Panc1 (cell line): Measurements from ENCODE around the gene MUC5B. TPM values are rescaled to one million over a fixed set of nuclear protein-coding genes. Genes with fewer than 3 reads are reported as not detected.

Experiments
- ATAC-seq: fragments of 200-7000 bp; cut with Tn5 transposase; 2 replicates; pipeline ENCODE4 v1.9.1; 2020; ENCODE audit warnings: mild to moderate bottlenecking, moderate library complexity
- BruUV-seq: library from RNA; stranded (reverse); fragments of 400-500 nt; replicated peaks from 2 replicates; lab custom pipeline; 2021; lab: Mats Ljungman, UMichigan
- CTCF ChIA-PET: fragments of 300-600 bp; sonication (Branson Sonifier 250); formaldehyde crosslinking; loops from one replicate; lab custom pipeline; 2022; ENCODE audit warnings: antibody characterized with exemption; lab: Charles Lee
- POLR2A ChIA-PET: fragments of 300-600 bp; sonication (Branson Sonifier 250); formaldehyde crosslinking; loops from one replicate; lab custom pipeline; 2022; ENCODE audit warnings: antibody characterized with exemption; lab: Charles Lee
- DNase-seq: peaks from one replicate; pipeline ENCODE4 v3.0.0-alpha.2; 2010; ENCODE audit warnings: low read depth, low spot score
- H3K27ac ChIP-seq: 2 replicates; pipeline ENCODE4 v1.5.1; 2011; ENCODE audit warnings: mild to moderate bottlenecking, low read length, inconsistent platforms
- H3K27me3 ChIP-seq: fragments of 200-500 bp; sonication (Bioruptor generic); 2 replicates; pipeline ENCODE4 v1.6.0; 2014; ENCODE audit warnings: low read length, inconsistent platforms; ENCODE audit not compliant: control insufficient read depth, insufficient read depth
- H3K36me3 ChIP-seq: fragments of 200-500 bp; sonication (Bioruptor generic); 2 replicates; pipeline ENCODE4 v1.5.1; 2014; ENCODE audit warnings: inconsistent platforms, mild to moderate bottlenecking, low read length, moderate library complexity; ENCODE audit not compliant: control insufficient read depth, insufficient read depth
- H3K4me1 ChIP-seq: 2 replicates; pipeline ENCODE4 v1.5.1; 2011; ENCODE audit warnings: inconsistent platforms, mild to moderate bottlenecking, low read length, moderate library complexity; ENCODE audit not compliant: control insufficient read depth, insufficient read depth
- H3K4me3 ChIP-seq, 2 experiments: 2 replicates each; pipeline ENCODE4 v1.5.1; 2011 to 2012; ENCODE audit warnings: low read depth in 2 of 2, low read length in 2 of 2, mild to moderate bottlenecking in 2 of 2, inconsistent platforms in 1 of 2, moderate library complexity in 1 of 2
- H3K9me3 ChIP-seq: fragments of 200-500 bp; sonication (Bioruptor generic); 2 replicates; pipeline ENCODE4 v1.5.1; 2014; ENCODE audit warnings: low read depth, mild to moderate bottlenecking, inconsistent platforms, low read length, moderate library complexity; ENCODE audit not compliant: control insufficient read depth, insufficient read depth
- POLR2AphosphoS5 ChIP-seq: IDR thresholded peaks from 2 replicates; pipeline ENCODE4 v1.6.1; 2012; ENCODE audit warnings: mild to moderate bottlenecking, low read depth, low read length, moderate library complexity
- SIN3A ChIP-seq: IDR thresholded peaks from 2 replicates; pipeline ENCODE4 v1.6.1; 2012; ENCODE audit warnings: low read depth, mild to moderate bottlenecking, low read length, moderate library complexity, borderline replicate concordance; ENCODE audit not compliant: insufficient read depth
- TCF7L2 ChIP-seq: IDR thresholded peaks from 2 replicates; pipeline ENCODE4 v1.6.1; 2011; ENCODE audit warnings: mild to moderate bottlenecking, low read depth, low read length, inconsistent platforms
- in situ Hi-C: cut with HindIII; loops from 2 replicates; pipeline ENCODE4 v1.10.0; 2016; ENCODE audit warnings: low sequenced_read_pairs, low pct_unique_long_range_greater_than_20kb
- intact Hi-C: fragments of 100-400 bp; cut with micrococcal nuclease; formaldehyde crosslinking; loops from one replicate; pipeline ENCODE4 v1.10.0; 2022; ENCODE audit not compliant: unreplicated experiment
- total RNA-seq: library from RNA; stranded (reverse); gene quantifications from one replicate; pipeline ENCODE4 v1.2.1, GENCODE V29; 2021; ENCODE audit not compliant: unreplicated experiment
- TF ChIP-seq, protein P1 (sequence below): fragments of 450-650 bp; IDR thresholded peaks from 2 replicates; pipeline ENCODE4 v1.5.1; 2017; ENCODE audit warnings: mild to moderate bottlenecking
- TF ChIP-seq, protein P2 (sequence below), 2 experiments: IDR thresholded peaks; 2 replicates each; pipeline ENCODE4 v1.6.1; 2011 to 2012; ENCODE audit warnings: low read depth in 2 of 2, control low read depth in 1 of 2, low read length in 1 of 2, mild to moderate bottlenecking in 1 of 2, moderate library complexity in 1 of 2; ENCODE audit not compliant: insufficient read depth in 1 of 2

The MUC5B gene
- total RNA-seq, 1 experiment from 2014 or later: 1.2 TPM

DNA sequence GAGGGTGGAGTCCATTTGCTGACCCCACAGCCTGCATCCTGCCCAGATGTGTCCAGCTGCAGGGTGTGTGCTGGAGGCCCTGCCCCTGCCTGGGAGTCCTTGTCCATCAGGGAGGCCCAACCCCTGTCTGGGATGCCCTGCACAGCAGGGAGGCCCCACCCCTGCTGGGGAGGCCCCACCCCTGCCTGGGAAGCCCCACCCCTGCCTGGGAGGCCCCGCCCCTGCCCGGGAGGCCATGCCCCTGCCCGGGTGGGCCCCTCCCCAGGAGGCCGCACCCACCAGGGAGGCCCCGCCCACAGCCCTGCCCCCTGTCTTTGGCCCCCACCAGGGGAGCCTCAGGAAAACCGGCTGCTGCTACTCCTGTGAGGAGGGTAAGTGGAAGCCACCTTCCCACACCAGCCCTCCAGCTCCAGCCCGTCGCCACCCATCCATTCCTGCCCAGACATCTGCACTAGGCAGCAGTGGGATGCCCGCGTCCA, 37.2 kb downstream of the MUC5B start:
- POLR2A ChIA-PET: interaction anchor here (0.8 kb wide), 1 partner anchor 51 kb away, joined by 4 read pairs; no protein-coding TSS in a partner anchor
- in situ Hi-C loops (no loop called here), intact Hi-C loops (no loop called here)
- H3K36me3 ChIP-seq: no peaks in the 10 kb centered on the region
- H3K27ac ChIP-seq: no peak overlapping the region
- peak; percentile 13 for DNase-seq
- ATAC-seq: peak; percentile 69
- peaks cover 19% of the 10 kb centered on the region for H3K4me1 ChIP-seq
- CTCF ChIA-PET: no interaction called here
- no TSS peak for BruUV-seq
- no peak for TF ChIP-seq SIN3A
- TF ChIP-seq, protein P1, sequence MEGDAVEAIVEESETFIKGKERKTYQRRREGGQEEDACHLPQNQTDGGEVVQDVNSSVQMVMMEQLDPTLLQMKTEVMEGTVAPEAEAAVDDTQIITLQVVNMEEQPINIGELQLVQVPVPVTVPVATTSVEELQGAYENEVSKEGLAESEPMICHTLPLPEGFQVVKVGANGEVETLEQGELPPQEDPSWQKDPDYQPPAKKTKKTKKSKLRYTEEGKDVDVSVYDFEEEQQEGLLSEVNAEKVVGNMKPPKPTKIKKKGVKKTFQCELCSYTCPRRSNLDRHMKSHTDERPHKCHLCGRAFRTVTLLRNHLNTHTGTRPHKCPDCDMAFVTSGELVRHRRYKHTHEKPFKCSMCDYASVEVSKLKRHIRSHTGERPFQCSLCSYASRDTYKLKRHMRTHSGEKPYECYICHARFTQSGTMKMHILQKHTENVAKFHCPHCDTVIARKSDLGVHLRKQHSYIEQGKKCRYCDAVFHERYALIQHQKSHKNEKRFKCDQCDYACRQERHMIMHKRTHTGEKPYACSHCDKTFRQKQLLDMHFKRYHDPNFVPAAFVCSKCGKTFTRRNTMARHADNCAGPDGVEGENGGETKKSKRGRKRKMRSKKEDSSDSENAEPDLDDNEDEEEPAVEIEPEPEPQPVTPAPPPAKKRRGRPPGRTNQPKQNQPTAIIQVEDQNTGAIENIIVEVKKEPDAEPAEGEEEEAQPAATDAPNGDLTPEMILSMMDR: no peak
- TF ChIP-seq POLR2AphosphoS5: no peak
- TF ChIP-seq, protein P2, sequence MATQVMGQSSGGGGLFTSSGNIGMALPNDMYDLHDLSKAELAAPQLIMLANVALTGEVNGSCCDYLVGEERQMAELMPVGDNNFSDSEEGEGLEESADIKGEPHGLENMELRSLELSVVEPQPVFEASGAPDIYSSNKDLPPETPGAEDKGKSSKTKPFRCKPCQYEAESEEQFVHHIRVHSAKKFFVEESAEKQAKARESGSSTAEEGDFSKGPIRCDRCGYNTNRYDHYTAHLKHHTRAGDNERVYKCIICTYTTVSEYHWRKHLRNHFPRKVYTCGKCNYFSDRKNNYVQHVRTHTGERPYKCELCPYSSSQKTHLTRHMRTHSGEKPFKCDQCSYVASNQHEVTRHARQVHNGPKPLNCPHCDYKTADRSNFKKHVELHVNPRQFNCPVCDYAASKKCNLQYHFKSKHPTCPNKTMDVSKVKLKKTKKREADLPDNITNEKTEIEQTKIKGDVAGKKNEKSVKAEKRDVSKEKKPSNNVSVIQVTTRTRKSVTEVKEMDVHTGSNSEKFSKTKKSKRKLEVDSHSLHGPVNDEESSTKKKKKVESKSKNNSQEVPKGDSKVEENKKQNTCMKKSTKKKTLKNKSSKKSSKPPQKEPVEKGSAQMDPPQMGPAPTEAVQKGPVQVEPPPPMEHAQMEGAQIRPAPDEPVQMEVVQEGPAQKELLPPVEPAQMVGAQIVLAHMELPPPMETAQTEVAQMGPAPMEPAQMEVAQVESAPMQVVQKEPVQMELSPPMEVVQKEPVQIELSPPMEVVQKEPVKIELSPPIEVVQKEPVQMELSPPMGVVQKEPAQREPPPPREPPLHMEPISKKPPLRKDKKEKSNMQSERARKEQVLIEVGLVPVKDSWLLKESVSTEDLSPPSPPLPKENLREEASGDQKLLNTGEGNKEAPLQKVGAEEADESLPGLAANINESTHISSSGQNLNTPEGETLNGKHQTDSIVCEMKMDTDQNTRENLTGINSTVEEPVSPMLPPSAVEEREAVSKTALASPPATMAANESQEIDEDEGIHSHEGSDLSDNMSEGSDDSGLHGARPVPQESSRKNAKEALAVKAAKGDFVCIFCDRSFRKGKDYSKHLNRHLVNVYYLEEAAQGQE (IDR thresholded peaks at IDR 0.05; ENCODE audit: insufficient read depth in 1 of 2, low read depth in 2 of 2, low read length in 1 of 2): no peak
- TF ChIP-seq TCF7L2: no peak
- no peaks in the 10 kb centered on the region for H3K9me3 ChIP-seq
- no peaks in the 10 kb centered on the region; the same call in 1 of the 2 replicates for H3K27me3 ChIP-seq
- no peak overlapping the region for H3K4me3 ChIP-seq

DNA sequence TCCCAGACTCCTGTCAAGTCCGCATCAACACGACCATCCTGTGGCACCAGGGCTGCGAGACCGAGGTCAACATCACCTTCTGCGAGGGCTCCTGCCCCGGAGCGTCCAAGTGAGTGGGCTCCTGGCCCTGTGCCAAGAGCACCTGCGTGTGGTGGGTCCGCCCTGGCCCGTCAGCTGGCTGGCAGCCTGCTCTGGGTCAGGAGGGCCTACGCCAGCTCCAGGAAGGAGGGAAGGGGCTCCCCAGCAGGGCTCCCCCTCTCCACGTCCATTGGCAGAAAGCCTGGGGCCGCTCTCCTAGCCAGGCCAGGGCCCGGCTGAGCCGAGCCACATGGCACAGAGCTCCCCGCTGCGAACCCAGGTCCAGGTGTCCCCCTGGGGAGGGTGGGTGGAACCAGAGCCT, 37.8 kb downstream of the MUC5B start:
- Histone ChIP-seq H3K27ac (no peak overlapping the region), H3K36me3 (no peaks in the 10 kb centered on the region), H3K4me3 (no peak overlapping the region), H3K27me3 (no peaks in the 10 kb centered on the region; the same call in 1 of the 2 replicates), H3K9me3 (no peaks in the 10 kb centered on the region), H3K4me1 (peaks cover 19% of the 10 kb centered on the region)
- TF ChIP-seq POLR2AphosphoS5: no peak
- TF ChIP-seq, protein P2 (IDR thresholded peaks at IDR 0.05; ENCODE audit: insufficient read depth in 1 of 2, low read depth in 2 of 2, low read length in 1 of 2): 0 out of 4 replicates have a peak, but pooled peaks of 1 of the 2 experiments have one; percentile 12
- BruUV-seq: no TSS peak
- DNase-seq (no peak), ATAC-seq (no peak)
- CTCF ChIA-PET: interaction anchor here (0.5 kb wide), 1 partner anchor 606 kb away, joined by 11 read pairs; no protein-coding TSS in a partner anchor
- POLR2A ChIA-PET: no interaction called here
- in situ Hi-C loops: no loop called here
- intact Hi-C loops: no loop called here
